ENCODE data around the gene TMEM163. TPM values are rescaled to one million over a fixed set of nuclear protein-coding genes. Genes with fewer than 3 reads are reported as not detected.
A peak's percentile ranks its signal among the peaks of the same experiment; 100 is the strongest.

The TMEM163 gene
- total RNA-seq, 1 experiment from 2014 or later, result 0.05 TPM

DNA sequence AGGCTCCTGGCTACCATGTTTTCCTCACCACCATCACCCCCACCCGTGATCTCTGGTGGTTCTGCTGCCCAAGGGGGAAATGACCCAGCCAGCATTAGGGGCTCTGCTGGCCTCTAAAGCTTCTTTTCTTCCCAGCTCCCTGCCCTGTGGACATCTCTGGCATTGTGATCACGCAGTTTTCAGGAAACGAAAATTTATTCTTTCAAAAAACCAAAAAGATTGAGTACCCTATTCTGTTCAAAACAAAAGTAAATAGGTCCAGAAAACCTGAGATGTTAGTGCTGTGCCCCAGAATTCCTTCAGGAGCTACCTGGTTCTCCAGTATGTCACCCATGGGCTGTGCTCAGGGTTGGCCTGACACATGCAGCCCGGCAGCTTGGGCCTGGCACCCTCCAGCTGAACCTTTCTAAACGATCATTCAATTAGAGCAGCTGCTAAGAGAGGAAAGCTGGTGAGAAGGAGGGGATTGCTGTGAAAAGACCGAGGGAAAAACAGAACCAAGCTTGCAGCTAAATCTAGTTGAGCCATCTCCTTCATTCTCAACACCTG lies 307.4 kb downstream of the TMEM163 start:
- in situ Hi-C loops (cut with HindIII; ENCODE audit: low pct_unique_long_range_greater_than_20kb, low sequenced_read_pairs), result no loop called here
- DNase-seq (ENCODE audit: low read depth, low spot score), result peak; percentile 13

GRCh38 chr2:134410831-134411231 lies 308.0 kb downstream of the TMEM163 start:
- peak; percentile 30 for DNase-seq (ENCODE audit: low read depth, low spot score)
- in situ Hi-C loops (cut with HindIII; ENCODE audit: low pct_unique_long_range_greater_than_20kb, low sequenced_read_pairs), result no loop called here

DNA sequence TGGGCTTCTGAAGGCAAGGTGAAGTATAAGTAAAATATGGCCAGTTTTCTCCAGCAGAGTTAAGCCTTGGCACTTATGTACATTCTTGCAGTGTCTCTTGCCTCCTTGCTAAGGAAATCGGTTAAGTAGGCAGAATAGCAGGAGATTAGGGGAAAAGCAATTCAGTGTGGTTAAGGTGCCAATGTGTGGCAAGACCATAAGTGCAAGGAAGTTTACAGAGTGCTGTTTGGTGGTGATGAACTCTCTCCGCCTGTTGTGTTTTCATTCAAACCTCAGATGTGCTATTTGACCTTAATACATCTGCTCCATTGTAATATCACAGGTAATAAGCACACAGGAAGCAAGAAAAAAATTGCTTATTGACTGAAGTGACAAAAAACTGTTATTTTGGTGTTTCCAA lies 308.8 kb downstream of the TMEM163 start:
- in situ Hi-C loops (cut with HindIII; ENCODE audit: low pct_unique_long_range_greater_than_20kb, low sequenced_read_pairs), result no loop called here
- no peak for DNase-seq (ENCODE audit: low read depth, low spot score)

DNA sequence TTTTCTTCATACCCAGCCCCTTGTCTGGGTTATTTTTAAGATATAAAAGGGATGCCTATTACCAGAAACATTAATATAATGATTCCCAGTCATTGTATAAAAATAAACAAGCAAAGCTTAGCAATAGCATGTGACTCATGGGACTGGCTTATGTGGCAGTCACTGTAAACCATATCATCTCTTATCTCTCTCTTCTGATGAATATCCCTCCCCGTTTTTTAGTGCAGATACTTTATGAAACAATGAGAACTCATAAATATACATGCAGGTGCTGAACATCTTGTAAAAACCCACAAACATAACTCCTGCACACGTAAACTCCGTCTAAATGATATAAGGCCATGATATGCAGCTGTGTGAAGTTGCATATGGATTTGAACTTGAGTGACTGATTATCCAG lies 310.0 kb downstream of the TMEM163 start:
- in situ Hi-C loops (cut with HindIII; ENCODE audit: low pct_unique_long_range_greater_than_20kb, low sequenced_read_pairs), result no loop called here
- no peak for DNase-seq (ENCODE audit: low read depth, low spot score)

DNA sequence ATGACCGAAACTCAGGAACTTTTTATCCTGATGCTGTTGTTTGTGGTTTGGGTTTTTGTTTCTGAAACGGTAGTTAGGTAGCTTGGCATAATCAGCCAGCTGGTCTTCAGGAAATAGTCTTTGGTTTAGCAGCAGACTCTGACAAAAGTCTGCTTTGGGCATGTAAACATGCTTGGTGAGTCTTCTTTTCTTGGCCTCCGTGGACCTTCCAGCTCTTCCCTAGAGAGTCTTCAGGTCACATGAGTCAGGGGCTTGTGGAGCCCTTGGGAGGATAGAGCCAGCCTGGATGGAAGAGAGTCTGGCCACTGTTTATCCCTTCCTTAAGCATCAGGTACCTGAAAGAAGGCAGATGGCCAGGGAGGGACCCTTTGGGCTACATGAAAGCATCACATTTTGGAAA lies 310.4 kb downstream of the TMEM163 start:
- in situ Hi-C loops (cut with HindIII; ENCODE audit: low pct_unique_long_range_greater_than_20kb, low sequenced_read_pairs), result no loop called here
- no peak for DNase-seq (ENCODE audit: low read depth, low spot score)

DNA sequence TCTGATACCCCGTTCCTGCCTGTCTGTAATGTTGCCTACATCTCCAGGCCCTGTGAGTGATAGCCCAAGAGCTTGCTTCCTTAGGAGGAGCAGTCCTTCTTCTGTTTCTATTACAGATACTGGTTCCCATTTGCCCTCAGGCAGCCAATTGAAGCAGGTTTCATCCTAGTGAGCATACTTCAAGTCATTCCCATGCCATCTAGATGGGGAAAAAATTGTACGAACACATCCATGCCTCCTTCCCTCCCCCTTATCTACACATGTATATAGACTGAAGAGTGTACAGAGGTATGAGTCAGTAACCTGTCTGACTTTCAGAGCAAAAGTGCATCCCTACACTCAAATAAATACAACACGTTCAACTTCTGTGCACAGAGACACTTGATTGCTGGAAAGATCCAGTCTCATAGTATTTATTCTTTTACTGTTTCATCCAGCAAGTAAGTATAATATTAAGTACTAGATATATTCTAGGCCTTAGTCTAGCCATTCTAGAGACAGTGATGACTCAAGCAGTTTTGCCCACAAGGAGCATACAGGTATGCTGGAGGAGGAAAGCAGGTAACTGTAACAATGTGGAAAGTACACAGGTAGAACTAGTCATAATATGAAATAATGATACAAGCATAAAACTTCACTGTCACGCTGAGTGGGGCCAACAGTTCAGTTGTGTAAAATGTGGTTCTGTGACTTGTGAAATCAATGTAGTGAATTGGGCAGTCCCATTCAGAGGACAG lies 311.5 kb downstream of the TMEM163 start:
- DNase-seq (ENCODE audit: low read depth, low spot score), result no peak
- in situ Hi-C loops (cut with HindIII; ENCODE audit: low pct_unique_long_range_greater_than_20kb, low sequenced_read_pairs), result no loop called here

DNA sequence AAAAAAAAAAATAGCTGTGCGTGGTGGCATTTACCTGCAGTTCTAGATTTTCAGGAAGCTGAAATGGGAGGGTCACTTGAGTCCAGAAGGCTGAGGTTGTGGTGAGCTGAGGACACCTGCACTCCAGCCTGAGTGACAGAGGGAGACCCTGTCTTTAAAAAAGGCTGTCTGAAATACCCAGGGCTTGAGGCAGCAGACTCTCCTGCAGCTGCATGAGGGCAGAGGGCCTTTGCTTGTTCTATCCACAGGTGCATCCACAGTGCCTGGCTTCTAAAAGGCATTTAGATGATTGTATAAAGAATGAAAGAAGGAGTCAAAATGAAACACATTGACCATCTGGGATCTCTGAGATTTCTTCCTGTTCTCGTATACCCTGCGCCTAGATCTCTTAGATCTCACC lies 312.1 kb downstream of the TMEM163 start:
- DNase-seq (ENCODE audit: low read depth, low spot score), result no peak
- in situ Hi-C loops (cut with HindIII; ENCODE audit: low pct_unique_long_range_greater_than_20kb, low sequenced_read_pairs), result no loop called here

DNA sequence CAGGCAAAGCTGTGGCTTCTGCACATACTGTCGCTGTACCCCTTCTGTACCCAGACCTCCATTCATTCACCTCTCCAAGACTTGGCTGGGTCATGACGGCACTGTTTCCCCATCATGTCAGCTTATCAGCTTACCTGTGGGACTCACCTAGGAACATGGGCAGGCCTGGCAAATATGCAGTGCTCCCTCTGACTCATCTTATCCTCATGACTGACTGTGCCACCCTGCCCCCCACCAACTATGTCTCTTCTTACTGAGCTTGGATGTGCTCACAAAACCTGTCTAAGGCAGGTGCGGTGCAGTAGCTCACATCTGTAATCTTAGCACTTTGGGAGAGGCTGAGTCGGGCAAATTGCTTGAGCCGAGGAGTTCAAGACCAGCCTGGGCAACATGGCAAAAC lies 312.5 kb downstream of the TMEM163 start:
- no peak for DNase-seq (ENCODE audit: low read depth, low spot score)
- in situ Hi-C loops (cut with HindIII; ENCODE audit: low pct_unique_long_range_greater_than_20kb, low sequenced_read_pairs), result no loop called here

Other genes starting within 250 kb of the TMEM163 start
- gene ACMSD, start 119.6 kb upstream of the TMEM163 start, total RNA-seq (2014; rRNA removed; shearing (Covaris generic)), result not detected in 2 replicates
- gene CCNT2, start 199.8 kb upstream of the TMEM163 start, total RNA-seq (2014; rRNA removed; shearing (Covaris generic)), result 25.8 and 26.2 TPM in 2 replicates

Measured in SK-MEL-5 (cell line).